ENCODE measurements around the gene PPP4R2. TPM values are rescaled to one million over a fixed set of nuclear protein-coding genes. Genes with fewer than 3 reads are reported as not detected.

The PPP4R2 gene
- total and polyA plus RNA-seq, 4 experiments from 2014 or later, result 30.7 to 77.0 (median 54.5) TPM

DNA sequence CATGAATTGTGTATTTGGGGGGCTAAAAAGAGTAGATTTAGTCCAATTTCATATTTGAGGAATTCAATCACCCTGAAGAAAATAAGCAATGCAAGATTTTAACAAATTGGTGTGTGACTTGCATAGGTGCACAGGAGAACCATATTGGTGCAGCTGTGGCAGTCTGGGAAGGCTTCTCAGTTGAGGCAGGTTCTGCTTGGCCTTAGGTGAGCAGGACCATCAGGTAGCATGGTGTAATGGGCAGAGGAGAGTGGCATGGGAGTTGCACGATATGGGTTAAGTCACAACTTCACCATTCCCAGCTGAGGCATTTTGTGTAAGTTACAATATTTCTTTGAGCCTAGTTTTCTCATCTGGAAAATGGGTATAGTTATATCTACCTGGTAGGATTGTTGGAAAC, 75.3 kb downstream of the PPP4R2 start:
- H3K4me3 Mint-ChIP-seq, result no peak overlapping the region
- peak overlapping the region in 3 of 7 donors; percentile 14 to 48 (median 44) for H3K27ac Mint-ChIP-seq
- H3K4me1 Mint-ChIP-seq, result peaks cover 15 to 33% (median 21%) of the 10 kb centered on the region in 4 donors
- H3K27ac ChIP-seq (ENCODE audit: low read depth, low read length), result no peak overlapping the region
- H3K27me3 ChIP-seq (ENCODE audit: insufficient read depth, low read length), result no peaks in the 10 kb centered on the region
- POLR2A ChIA-PET (ENCODE audit: partially characterized antibody), result no interaction called here
- intact Hi-C loops (cut with micrococcal nuclease), result no loop called here
- H3K9me3 Mint-ChIP-seq, result no peaks in the 10 kb centered on the region
- H3K4me1 ChIP-seq (ENCODE audit: insufficient read depth, low read length), result no peaks in the 10 kb centered on the region
- no peaks in the 10 kb centered on the region for H3K36me3 Mint-ChIP-seq
- DNase-seq, result no peak
- CTCF ChIA-PET (ENCODE audit: partially characterized antibody), result no interaction called here
- no peaks in the 10 kb centered on the region for H3K36me3 ChIP-seq (ENCODE audit: insufficient read depth, low read length)
- H3K4me3 ChIP-seq (ENCODE audit: low read length in 2 of 2), result no peak overlapping the region
- no peaks in the 10 kb centered on the region for H3K9me3 ChIP-seq (ENCODE audit: control insufficient read depth in 1 of 2, low read length in 2 of 2)
- H3K27me3 Mint-ChIP-seq, result no peaks in the 10 kb centered on the region

DNA sequence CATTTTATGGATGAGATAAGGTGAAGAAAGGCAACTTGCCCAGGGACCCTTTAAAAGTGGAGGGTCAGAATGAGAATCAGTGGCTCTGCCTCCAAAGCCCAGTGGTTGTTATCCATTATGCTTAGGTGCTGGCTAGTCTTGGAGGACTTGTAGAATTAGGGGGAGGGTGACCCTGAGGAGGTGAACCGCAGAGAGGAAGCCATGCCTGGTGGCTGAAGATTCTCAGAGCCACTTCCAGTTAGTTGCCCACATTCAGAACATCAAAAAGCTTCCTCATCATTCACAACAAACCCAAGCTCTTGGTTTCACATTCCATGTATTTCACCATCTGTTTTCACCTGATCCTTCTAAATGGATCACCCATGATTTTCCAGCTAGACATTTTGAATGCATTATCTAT, 76.0 kb downstream of the PPP4R2 start:
- peaks cover 15 to 33% (median 21%) of the 10 kb centered on the region in 4 donors for H3K4me1 Mint-ChIP-seq
- ChIA-PET POLR2A (ENCODE audit: partially characterized antibody) (no interaction called here), CTCF (ENCODE audit: partially characterized antibody) (interaction anchor here (0.8 kb wide), 1 partner anchor 85 kb away, joined by 3 read pairs; no protein-coding TSS in a partner anchor)
- H3K27me3 ChIP-seq (ENCODE audit: insufficient read depth, low read length), result no peaks in the 10 kb centered on the region
- no peak for DNase-seq
- H3K27me3 Mint-ChIP-seq, result no peaks in the 10 kb centered on the region
- no peaks in the 10 kb centered on the region for H3K36me3 ChIP-seq (ENCODE audit: insufficient read depth, low read length)
- no peaks in the 10 kb centered on the region for H3K9me3 Mint-ChIP-seq
- no peaks in the 10 kb centered on the region for H3K9me3 ChIP-seq (ENCODE audit: control insufficient read depth in 1 of 2, low read length in 2 of 2)
- H3K4me1 ChIP-seq (ENCODE audit: insufficient read depth, low read length), result no peaks in the 10 kb centered on the region
- H3K27ac Mint-ChIP-seq, result peak overlapping the region in 3 of 7 donors; percentile 14 to 26 (median 15)
- no peak overlapping the region for H3K4me3 Mint-ChIP-seq
- no peak overlapping the region for H3K27ac ChIP-seq (ENCODE audit: low read depth, low read length)
- H3K36me3 Mint-ChIP-seq, result no peaks in the 10 kb centered on the region
- H3K4me3 ChIP-seq (ENCODE audit: low read length in 2 of 2), result no peak overlapping the region
- intact Hi-C loops (cut with micrococcal nuclease), result no loop called here

DNA sequence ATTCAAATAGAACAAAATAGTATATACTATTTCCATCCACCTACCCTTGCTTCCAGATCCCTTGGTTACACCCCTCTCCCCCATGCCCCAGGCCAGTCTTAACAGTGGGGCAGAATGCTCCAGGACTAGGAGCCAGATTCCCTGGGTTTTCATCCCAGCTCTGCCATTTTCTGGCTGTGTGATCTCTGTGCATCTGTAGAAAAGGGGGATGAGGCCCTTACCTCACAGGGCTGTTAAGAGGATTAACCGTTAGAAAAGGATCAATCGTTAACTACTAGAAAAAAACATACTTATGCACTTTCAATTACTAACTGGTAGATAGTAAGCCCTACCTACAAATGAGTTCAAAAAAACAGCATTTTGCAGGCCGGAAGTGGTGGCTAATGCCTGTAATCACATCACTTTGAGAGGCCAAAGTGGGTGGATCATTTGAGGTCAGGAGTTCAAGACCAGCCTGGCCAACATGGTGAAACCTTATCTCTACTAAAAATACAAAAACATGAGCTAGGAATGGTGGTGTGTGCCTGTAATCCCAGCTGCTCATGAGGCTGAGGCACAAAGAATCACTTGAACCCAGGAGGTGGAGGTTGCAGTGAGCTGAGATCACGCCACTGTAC, 76.6 kb downstream of the PPP4R2 start:
- H3K36me3 ChIP-seq (ENCODE audit: insufficient read depth, low read length), result no peaks in the 10 kb centered on the region
- no peaks in the 10 kb centered on the region for H3K27me3 Mint-ChIP-seq
- H3K4me1 ChIP-seq (ENCODE audit: insufficient read depth, low read length), result no peaks in the 10 kb centered on the region
- no peak overlapping the region for H3K27ac ChIP-seq (ENCODE audit: low read depth, low read length)
- H3K4me1 Mint-ChIP-seq, result peaks cover 15 to 33% (median 21%) of the 10 kb centered on the region in 4 donors
- H3K9me3 Mint-ChIP-seq, result no peaks in the 10 kb centered on the region
- intact Hi-C loops (cut with micrococcal nuclease), result no loop called here
- H3K36me3 Mint-ChIP-seq, result no peaks in the 10 kb centered on the region
- peak overlapping the region in 2 of 7 donors; percentile 48 to 74 for H3K27ac Mint-ChIP-seq
- DNase-seq, result no peak
- CTCF ChIA-PET (ENCODE audit: partially characterized antibody), result interaction anchor here (0.8 kb wide), 1 partner anchor 86 kb away, joined by 3 read pairs; no protein-coding TSS in a partner anchor
- H3K4me3 Mint-ChIP-seq, result no peak overlapping the region
- no peak overlapping the region for H3K4me3 ChIP-seq (ENCODE audit: low read length in 2 of 2)
- H3K27me3 ChIP-seq (ENCODE audit: insufficient read depth, low read length), result no peaks in the 10 kb centered on the region
- no peaks in the 10 kb centered on the region for H3K9me3 ChIP-seq (ENCODE audit: control insufficient read depth in 1 of 2, low read length in 2 of 2)
- POLR2A ChIA-PET (ENCODE audit: partially characterized antibody), result no interaction called here

DNA sequence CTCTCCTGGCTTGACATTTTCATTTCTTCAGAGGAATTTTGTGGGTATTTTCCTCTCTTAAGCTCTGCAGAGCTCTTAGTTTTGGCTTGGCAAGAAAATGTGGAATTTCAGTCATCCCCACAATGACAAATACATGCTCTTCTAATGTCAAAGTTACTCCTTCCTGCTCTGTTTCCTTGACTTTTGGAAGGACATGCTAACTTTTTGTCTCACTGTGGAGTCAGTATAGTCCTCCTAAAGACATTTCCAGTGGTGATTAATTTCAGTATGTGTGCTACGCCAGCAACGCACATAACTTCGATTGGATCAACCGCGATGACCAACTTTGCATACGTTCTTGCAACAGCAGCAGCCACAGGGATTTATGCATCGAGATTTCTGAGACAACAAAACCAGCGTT, 78.2 kb downstream of the PPP4R2 start:
- Mint-ChIP-seq H3K27me3 (no peaks in the 10 kb centered on the region), H3K4me3 (no peak overlapping the region), H3K4me1 (peaks cover 15 to 33% (median 21%) of the 10 kb centered on the region in 4 donors), H3K36me3 (no peaks in the 10 kb centered on the region), H3K27ac (no peak overlapping the region), H3K9me3 (no peaks in the 10 kb centered on the region)
- H3K4me3 ChIP-seq (ENCODE audit: low read length in 2 of 2), result no peak overlapping the region
- no peaks in the 10 kb centered on the region for H3K36me3 ChIP-seq (ENCODE audit: insufficient read depth, low read length)
- intact Hi-C loops (cut with micrococcal nuclease), result no loop called here
- no peak overlapping the region for H3K27ac ChIP-seq (ENCODE audit: low read depth, low read length)
- H3K9me3 ChIP-seq (ENCODE audit: control insufficient read depth in 1 of 2, low read length in 2 of 2), result no peaks in the 10 kb centered on the region
- H3K27me3 ChIP-seq (ENCODE audit: insufficient read depth, low read length), result no peaks in the 10 kb centered on the region
- no peaks in the 10 kb centered on the region for H3K4me1 ChIP-seq (ENCODE audit: insufficient read depth, low read length)
- POLR2A ChIA-PET (ENCODE audit: partially characterized antibody), result interaction anchor here (0.6 kb wide), 1 partner anchor 45 kb away, joined by 3 read pairs; no protein-coding TSS in a partner anchor
- no peak for DNase-seq
- CTCF ChIA-PET (ENCODE audit: partially characterized antibody), result no interaction called here

DNA sequence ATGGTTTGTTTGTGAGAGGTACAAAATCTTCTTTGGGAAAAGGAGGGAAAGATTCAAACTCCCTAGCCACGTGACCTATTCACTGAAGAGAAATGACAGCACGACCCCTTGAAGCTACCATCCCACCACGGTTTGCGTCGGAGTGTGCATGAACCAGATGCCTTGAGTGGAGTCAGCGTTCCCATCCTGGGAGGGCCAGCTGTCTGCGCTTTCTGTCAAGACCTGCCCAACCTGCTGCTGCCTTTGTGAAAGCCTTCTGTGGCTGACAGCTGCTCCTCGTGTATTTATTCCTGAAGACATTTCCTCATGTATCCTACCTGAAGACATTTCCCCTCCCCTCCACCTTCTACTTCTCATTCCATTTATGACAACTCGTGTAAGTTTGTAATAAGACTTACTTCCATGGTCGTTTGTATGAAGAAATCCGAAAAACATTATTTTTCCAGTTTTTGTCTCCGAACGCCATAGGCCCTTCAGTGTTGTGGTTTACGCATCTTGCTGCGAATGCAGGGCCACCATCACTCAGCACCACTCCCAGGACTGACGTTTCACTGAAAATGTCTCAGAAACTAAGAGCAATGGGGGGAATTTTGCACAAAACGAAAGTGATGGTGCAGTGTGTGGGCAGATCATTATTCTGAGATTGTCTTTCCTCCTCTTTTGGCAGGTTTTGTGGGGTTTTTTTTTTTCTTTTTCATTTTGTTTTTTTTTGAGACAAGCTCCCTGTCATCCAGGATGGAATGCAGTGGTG, 83.8 kb downstream of the PPP4R2 start:
- Histone ChIP-seq H3K27me3 (ENCODE audit: insufficient read depth, low read length) (no peaks in the 10 kb centered on the region), H3K9me3 (ENCODE audit: control insufficient read depth in 1 of 2, low read length in 2 of 2) (no peaks in the 10 kb centered on the region), H3K4me3 (ENCODE audit: low read length in 2 of 2) (no peak overlapping the region), H3K4me1 (ENCODE audit: insufficient read depth, low read length) (no peaks in the 10 kb centered on the region), H3K27ac (ENCODE audit: low read depth, low read length) (no peak overlapping the region), H3K36me3 (ENCODE audit: insufficient read depth, low read length) (no peaks in the 10 kb centered on the region)
- POLR2A ChIA-PET (ENCODE audit: partially characterized antibody), result no interaction called here
- no peak for DNase-seq
- Mint-ChIP-seq H3K4me1 (peaks cover 0 to 2% (median 0%) of the 10 kb centered on the region in 4 donors), H3K27me3 (no peaks in the 10 kb centered on the region), H3K36me3 (no peaks in the 10 kb centered on the region), H3K27ac (no peak overlapping the region), H3K4me3 (no peak overlapping the region), H3K9me3 (no peaks in the 10 kb centered on the region)
- intact Hi-C loops (cut with micrococcal nuclease), result no loop called here
- CTCF ChIA-PET (ENCODE audit: partially characterized antibody), result interaction anchor here (0.8 to 1.5 kb wide), 3 partner anchors 24 to 230 kb away, joined by 3 to 4 read pairs (median 3); no protein-coding TSS in a partner anchor

DNA sequence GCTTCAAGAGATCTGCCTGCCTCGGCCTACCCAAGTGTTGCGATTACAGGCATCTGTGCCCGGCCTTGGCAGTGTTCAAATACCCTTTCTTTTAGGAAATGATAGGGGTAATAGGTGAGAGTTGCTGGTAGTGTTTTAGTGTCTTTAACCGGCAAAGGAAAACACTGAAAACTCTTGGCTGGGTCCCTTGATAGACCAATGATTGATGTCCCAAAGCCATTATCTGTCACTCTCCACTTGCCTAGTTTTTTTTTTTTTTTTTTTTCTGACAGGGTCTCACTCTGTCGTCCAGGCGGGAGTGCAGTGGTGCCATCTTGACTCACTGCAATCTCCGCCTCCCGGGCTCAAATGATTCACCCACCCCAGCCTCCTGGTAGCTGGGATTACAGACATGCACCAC, 84.5 kb downstream of the PPP4R2 start:
- POLR2A ChIA-PET (ENCODE audit: partially characterized antibody), result no interaction called here
- Histone ChIP-seq H3K27ac (ENCODE audit: low read depth, low read length) (no peak overlapping the region), H3K9me3 (ENCODE audit: control insufficient read depth in 1 of 2, low read length in 2 of 2) (no peaks in the 10 kb centered on the region), H3K36me3 (ENCODE audit: insufficient read depth, low read length) (no peaks in the 10 kb centered on the region), H3K4me3 (ENCODE audit: low read length in 2 of 2) (no peak overlapping the region), H3K4me1 (ENCODE audit: insufficient read depth, low read length) (peaks cover 2% of the 10 kb centered on the region), H3K27me3 (ENCODE audit: insufficient read depth, low read length) (no peaks in the 10 kb centered on the region)
- no peak overlapping the region for H3K27ac Mint-ChIP-seq
- CTCF ChIA-PET (ENCODE audit: partially characterized antibody), result interaction anchor here (1.5 kb wide), 1 partner anchor 26 kb away, joined by 4 read pairs; no protein-coding TSS in a partner anchor
- no peaks in the 10 kb centered on the region for H3K27me3 Mint-ChIP-seq
- peaks cover 3 to 5% (median 3%) of the 10 kb centered on the region in 4 donors for H3K4me1 Mint-ChIP-seq
- H3K36me3 Mint-ChIP-seq, result no peaks in the 10 kb centered on the region
- DNase-seq, result no peak
- intact Hi-C loops (cut with micrococcal nuclease), result no loop called here
- no peaks in the 10 kb centered on the region for H3K9me3 Mint-ChIP-seq
- no peak overlapping the region for H3K4me3 Mint-ChIP-seq

DNA sequence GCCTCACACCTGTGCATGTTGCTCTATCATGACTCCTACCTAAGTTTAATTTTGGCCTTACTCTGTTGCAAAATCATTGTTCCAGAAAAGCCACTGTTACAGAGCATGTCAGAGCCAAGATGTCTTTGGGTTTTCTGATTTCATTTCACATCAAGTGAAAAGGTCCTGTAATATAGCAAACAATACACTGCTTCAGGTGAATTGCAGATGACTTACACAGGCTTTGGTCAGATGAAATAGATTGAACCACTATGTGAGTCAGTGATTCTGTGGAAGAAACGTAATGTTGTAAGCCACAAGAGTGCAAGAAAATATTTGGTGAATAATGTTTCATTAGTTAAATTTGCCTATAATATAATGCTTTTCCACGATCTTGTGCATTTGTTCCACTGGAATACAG, 87.6 kb downstream of the PPP4R2 start:
- no peaks in the 10 kb centered on the region for H3K36me3 Mint-ChIP-seq
- Histone ChIP-seq H3K36me3 (ENCODE audit: insufficient read depth, low read length) (no peaks in the 10 kb centered on the region), H3K4me1 (ENCODE audit: insufficient read depth, low read length) (peaks cover 6% of the 10 kb centered on the region), H3K9me3 (ENCODE audit: control insufficient read depth in 1 of 2, low read length in 2 of 2) (no peaks in the 10 kb centered on the region), H3K4me3 (ENCODE audit: low read length in 2 of 2) (no peak overlapping the region), H3K27me3 (ENCODE audit: insufficient read depth, low read length) (no peaks in the 10 kb centered on the region), H3K27ac (ENCODE audit: low read depth, low read length) (no peak overlapping the region)
- peaks cover 5 to 8% (median 6%) of the 10 kb centered on the region in 4 donors for H3K4me1 Mint-ChIP-seq
- no peak for DNase-seq
- intact Hi-C loops (cut with micrococcal nuclease), result no loop called here
- CTCF ChIA-PET (ENCODE audit: partially characterized antibody), result interaction anchor here (0.8 to 3.7 kb wide), 4 partner anchors 12 to 233 kb away, joined by 4 to 25 read pairs (median 22); no protein-coding TSS in a partner anchor
- H3K9me3 Mint-ChIP-seq, result no peaks in the 10 kb centered on the region
- no peak overlapping the region for H3K4me3 Mint-ChIP-seq
- no peaks in the 10 kb centered on the region for H3K27me3 Mint-ChIP-seq
- POLR2A ChIA-PET (ENCODE audit: partially characterized antibody), result no interaction called here
- H3K27ac Mint-ChIP-seq, result no peak overlapping the region

Measured in CD4-positive, alpha-beta memory T cell (primary cell).